ENCODE measurements around the gene DIPK1B. TPM values are rescaled to one million over a fixed set of nuclear protein-coding genes. Genes with fewer than 3 reads are reported as not detected.

The DIPK1B gene
- total RNA-seq: 10 to 100 TPM in 1 of 4 donors, 1 to 10 TPM in 3; 4.4 to 12.8 (median 7.5) TPM

DNA sequence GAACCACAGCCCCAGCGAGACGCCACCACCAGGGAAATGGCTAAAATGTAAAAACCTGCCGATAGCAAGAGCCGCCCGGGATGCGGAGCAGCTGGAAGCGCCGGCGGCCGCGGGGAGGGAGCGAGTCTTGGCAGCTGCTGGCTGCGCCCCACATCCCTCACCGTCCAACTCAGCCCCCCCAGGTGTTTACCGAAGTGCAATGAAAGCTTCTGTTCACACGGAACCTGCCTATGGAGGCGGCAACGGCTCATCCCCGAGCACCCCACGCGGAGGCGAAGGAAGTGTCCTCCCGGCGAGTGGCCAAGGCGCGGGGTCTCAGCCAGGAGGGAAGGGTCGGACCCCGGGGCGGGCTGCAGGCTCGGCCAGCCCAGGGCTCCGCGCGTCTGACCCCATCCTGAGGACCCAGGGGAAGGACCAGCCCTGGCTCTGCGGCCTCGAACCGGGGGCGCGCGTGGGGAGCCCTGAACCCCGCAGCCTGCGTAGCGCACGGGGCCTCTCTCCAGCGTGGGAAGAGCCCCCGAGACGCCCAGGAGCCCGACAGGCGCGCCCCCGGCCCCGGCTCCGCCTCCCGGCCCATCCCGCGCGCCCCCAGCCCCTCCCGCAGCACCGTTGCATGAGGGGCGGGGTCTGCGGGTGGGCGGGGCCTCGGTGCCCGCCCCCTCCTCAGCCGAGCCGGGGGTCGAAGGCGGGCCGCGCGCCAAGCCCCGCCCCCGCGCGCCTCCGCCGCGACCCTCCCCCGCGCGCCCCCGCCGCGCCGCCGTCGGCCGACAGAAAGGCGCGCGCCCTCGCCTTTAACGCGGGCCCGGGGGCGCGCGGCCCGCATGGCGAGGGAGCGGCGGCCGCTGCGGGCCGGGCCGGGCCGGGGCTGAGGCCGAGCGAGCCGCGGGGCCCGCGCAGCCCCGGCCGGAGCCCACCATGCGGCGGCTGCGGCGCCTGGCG, at the start of gene DIPK1B:
Gene DIPK1B, plus strand, starts transcription at position 822 of the 939 bp plus-strand sequence. Its CDS starts 94 bp downstream, at position 916.
- TF ChIP-seq, protein P1, sequence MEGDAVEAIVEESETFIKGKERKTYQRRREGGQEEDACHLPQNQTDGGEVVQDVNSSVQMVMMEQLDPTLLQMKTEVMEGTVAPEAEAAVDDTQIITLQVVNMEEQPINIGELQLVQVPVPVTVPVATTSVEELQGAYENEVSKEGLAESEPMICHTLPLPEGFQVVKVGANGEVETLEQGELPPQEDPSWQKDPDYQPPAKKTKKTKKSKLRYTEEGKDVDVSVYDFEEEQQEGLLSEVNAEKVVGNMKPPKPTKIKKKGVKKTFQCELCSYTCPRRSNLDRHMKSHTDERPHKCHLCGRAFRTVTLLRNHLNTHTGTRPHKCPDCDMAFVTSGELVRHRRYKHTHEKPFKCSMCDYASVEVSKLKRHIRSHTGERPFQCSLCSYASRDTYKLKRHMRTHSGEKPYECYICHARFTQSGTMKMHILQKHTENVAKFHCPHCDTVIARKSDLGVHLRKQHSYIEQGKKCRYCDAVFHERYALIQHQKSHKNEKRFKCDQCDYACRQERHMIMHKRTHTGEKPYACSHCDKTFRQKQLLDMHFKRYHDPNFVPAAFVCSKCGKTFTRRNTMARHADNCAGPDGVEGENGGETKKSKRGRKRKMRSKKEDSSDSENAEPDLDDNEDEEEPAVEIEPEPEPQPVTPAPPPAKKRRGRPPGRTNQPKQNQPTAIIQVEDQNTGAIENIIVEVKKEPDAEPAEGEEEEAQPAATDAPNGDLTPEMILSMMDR (IDR thresholded peaks at IDR 0.05): no peak
- DNase-seq (ENCODE audit: low spot score) (no peak), ATAC-seq (ENCODE audit: low FRiP score) (peak; percentile 12)

DNA sequence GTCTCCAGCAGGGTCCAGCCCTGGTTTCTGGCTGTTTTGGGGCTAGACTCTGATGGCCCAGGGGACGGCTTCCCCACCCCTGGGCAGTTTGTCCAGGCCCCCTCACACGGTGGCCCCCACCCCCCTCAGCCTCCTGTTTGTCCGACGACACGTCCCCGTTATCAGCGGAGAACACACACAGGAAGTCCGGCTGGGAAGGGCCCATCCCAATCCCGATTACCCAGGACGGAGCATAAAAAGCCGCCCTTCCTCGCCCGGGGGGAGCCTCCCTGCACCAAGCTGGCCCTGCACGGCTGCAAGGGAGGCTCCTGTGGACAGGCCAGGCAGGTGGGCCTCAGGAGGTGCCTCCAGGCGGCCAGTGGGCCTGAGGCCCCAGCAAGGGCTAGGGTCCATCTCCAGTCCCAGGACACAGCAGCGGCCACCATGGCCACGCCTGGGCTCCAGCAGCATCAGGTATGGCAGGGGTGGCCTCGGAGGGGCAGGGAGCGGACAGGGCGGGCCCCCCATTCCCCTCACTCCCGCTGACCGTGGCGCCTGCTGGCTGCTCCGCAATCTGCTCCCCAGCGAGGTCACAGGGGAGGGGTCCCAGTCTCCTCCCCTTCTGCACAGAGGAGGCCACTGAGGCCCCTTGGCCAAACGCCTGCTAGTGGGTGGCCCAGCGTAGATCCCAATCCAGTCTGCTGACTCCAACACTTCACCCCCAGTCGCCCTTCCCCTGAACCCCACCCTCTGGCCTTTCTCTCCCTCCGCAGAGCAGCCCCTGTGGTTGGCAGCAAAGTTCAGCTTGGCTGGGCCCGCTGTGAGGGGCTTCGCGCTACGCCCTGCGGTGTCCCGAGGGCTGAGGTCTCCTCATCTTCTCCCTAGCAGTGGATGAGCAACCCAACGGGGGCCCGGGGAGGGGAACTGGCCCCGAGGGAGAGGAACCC, 49.5 kb upstream of the DIPK1B start, which contains the start of gene EGFL7:
Gene EGFL7, plus strand, starts transcription at position 261 of the 926 bp plus-strand sequence. CDS start 5,367 bp downstream, outside the sequence.
- DNase-seq (ENCODE audit: low spot score): no peak
- ATAC-seq (ENCODE audit: low FRiP score): no peak
- TF ChIP-seq, protein P1 (IDR thresholded peaks at IDR 0.05): no peak

DNA sequence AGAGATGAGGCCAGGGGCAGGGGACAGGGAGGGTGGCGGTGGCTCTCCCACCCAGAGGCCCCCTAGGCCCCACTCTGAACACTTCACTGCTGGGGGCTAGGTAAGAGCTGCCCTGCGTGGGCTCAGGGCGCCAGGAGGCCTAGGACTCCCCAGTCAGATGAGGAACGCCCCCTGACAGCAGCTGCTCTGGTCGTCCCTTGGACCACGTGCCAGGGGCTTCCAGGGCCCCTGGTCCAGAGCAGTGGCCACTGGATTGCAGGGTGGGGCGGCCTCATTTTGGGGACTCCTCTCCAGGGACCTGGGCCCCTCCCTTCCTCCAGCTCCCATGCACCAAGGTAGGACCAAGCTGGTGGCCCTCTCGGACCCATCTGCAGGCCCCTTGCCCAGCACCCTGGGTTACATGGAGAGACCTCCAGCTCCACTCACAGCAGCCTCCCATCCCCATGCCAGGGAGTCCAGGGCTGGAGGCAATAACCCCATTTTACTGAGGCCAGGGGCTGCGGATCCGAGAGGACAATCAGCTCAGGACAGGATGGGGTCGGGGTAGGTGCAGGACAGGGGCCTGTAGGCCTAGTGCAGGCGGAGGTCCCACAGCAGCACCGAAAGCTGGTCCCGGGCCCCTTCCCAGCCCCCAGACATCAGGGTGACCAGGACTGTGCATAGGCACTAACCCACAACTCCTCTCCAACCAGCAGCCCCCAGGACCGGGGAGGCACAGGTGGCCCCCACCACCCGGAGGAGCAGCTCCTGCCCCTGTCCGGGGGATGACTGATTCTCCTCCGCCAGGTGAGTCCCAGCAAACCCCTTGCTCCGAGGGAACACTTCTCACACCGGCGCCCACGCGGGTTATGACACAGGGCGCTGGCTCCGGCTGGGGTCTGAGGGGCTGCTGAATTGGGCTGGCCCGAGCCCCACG, 48.1 kb upstream of the DIPK1B start:
- no peak for ATAC-seq (ENCODE audit: low FRiP score)

DNA sequence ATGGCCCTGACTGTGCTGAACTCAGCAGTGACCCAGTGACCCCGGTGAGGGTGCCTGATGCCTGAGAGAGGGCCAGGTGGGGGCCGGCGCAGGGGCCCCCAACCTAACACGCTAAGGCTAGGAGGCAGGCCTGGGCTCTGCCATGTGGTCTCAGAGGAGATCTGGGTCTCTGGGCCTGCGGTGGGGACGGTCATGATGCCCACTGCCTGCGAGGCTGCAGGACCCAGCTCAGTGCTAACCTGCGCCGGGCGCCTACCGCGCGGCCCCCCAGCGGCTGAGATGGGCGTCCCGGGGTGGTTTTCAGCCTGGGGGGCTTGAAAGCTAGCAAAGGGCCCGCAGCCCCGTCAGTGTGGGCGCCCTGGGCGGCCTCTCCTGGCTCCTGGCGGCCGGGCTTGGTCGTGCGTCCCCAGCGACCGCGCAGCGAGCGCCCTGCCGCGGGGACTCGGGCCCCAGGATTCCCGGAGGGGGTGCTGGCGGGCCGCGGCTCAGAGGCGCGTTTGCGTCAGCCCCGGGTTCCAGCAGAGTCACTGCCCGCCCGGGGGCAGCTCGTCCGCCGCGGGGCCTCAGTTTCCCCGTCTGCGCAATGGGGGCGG, 47.2 kb upstream of the DIPK1B start:
- ATAC-seq (ENCODE audit: low FRiP score): no peak
- no peak for DNase-seq (ENCODE audit: low spot score)
- TF ChIP-seq, protein P1 (IDR thresholded peaks at IDR 0.05): no peak

More for the DNA sequence above, 48.1 kb upstream of the DIPK1B start:
- TF ChIP-seq, protein P1 (IDR thresholded peaks at IDR 0.05): no peak
- DNase-seq (ENCODE audit: low spot score): no peak

DNA sequence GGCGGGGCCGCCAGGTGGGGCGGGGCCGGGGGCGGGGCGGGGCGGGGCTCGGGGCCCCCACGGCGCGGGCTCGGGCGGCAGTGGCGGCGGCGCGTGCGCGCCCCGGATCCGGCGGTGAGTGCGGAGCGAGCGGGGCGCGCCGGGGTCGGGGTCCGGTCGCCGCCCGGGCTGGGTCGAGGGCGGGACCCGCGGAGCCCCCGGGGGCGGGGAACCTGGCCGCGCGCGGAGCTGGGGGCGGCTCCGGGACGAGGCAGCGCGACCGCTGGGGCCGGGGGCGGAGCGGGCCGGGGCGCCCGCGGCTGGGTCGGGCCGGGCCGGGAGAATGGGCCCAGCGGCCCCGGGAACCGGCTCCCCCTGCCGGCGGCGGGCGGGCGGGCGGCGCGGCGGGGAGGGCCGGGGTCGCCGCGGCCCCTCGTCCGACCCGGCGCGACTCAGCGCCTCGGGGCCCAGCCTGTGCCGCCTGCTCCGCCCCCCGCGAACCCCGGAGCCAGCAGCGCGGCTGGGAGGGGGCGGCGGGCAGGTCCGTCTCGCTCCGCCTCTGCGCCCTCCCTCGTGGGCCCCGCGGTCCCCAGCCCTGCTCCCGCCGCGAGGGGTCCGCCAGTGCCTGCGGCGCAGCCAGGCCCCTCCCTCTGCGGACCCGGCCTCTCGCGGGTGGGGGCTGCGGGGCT, 46.5 kb upstream of the DIPK1B start:
- TF ChIP-seq, protein P1 (IDR thresholded peaks at IDR 0.05): no peak
- no peak for ATAC-seq (ENCODE audit: low FRiP score)
- DNase-seq (ENCODE audit: low spot score): no peak
